ENCODE data around the gene HOXD8.

The HOXD8 gene

DNA sequence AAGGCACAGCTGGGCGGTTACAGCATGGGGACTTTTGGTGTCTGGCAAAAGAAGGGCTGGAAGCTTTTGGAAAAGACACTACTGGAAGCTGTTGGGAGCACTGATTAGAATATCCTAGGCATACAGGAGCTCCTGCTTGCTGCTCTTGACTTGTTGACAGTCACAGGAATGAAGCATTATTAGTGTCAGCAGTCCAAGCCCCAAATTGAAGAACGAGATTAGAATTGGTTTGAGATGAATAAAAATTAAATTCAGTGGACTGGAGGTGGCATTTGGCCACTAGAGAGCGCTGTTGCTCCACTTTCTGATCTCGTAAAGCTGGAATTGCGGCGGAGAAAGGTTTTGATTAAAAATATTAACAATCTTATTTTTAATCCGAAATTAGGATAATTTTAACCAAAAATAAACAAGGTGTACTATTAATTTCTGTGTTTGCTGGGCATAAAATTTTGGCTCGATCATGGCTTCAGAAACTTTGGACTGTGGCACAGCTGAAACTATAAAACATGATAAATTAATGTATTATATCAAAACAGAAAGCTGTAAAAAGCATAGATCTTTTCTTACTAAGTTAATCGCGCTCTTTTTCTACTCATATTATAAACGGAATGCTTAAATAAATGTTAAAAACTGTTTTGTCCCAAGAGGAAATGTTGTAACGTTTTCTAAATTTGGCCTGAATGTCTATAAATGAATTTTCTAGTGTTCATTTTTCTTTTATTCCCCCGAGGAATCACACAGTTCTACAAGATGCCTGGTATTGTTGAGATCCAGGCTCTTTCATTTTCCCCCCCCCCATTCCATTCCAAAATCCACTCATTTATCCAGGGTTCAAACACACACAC, 2.4 kb upstream of the HOXD8 start:
- in situ Hi-C loops (cut with HindIII; ENCODE audit: low sequenced_read_pairs): loop anchor here (25.0 kb wide), 1 partner anchor 510 kb away; no protein-coding TSS in a partner anchor

DNA sequence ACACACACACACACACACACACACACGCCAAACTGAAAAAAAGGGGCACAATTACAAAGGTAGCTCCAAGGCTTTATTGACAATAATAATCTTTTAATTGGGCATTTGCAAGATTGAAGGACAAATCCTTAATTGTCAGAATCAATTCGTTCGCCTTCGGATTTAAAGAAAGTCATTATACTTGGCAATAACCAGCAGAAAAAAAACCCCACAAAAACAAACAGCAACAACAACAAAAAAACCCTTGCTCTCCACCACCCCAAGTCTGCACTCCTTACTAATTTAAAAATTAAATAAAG, 1.8 kb upstream of the HOXD8 start:
- in situ Hi-C loops (cut with HindIII; ENCODE audit: low sequenced_read_pairs): loop anchor here (25.0 kb wide), 1 partner anchor 510 kb away; no protein-coding TSS in a partner anchor

DNA sequence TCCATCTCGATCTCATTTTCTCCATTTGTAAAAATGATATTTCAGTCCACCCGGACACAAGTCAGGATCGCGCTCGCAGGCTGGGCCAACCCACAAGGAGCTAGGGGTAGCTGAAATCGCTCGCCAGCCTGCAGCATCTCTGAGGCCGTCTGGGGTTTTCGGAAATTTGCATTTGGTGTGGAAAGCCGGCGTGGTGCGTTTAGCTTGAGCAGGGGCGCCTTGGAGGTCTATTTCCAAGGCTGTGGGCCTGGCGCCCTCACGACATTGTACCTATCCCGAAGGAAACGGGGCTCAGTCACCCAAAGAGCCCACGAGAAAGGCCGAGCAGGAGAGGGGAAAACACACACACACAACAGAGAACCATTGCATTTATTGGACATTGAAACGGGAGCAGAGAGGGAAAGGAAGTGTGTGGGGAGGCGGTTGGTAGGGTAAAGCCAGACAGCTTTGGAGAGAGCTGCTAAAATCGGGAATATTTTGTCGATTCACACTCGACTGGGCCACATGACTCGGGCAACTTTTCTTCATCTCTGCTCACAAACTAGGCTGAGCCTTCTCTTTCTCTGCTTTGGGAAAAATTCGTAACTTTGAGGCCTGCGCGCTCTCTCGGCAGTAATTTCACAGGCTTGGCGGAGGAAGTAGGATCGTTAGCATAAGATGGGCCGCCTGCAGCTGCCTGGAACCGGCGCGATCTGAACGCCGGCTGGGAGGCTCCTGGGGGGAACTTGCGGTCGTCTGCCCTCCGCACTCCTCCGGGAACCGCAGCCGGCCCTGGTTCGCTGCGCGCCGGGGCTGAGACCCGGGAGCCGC, 1.1 kb upstream of the HOXD8 start:
- in situ Hi-C loops (cut with HindIII; ENCODE audit: low sequenced_read_pairs): loop anchor here (25.0 kb wide), 1 partner anchor 509 kb away; no protein-coding TSS in a partner anchor

DNA sequence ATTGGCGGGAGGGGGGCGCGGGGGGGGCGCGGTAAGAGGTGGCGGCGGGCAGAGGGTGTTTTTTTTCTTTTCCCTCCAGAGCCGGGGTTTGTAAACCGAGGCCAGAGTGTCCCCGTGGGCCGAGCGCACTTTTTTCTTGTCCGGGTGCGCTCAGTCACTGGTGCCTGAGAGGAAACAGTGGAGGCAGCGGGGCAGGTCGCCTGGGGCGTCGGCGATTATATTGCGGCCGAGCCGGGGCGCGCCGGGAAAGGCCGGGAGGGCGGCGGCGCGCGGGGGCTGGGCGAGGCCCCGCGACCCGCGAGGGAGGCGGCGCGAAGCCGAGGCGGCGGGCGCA, 275 bp downstream of the HOXD8 start:
- in situ Hi-C loops (cut with HindIII; ENCODE audit: low sequenced_read_pairs): loop anchor here (25.0 kb wide), 1 partner anchor 508 kb away; no protein-coding TSS in a partner anchor

DNA sequence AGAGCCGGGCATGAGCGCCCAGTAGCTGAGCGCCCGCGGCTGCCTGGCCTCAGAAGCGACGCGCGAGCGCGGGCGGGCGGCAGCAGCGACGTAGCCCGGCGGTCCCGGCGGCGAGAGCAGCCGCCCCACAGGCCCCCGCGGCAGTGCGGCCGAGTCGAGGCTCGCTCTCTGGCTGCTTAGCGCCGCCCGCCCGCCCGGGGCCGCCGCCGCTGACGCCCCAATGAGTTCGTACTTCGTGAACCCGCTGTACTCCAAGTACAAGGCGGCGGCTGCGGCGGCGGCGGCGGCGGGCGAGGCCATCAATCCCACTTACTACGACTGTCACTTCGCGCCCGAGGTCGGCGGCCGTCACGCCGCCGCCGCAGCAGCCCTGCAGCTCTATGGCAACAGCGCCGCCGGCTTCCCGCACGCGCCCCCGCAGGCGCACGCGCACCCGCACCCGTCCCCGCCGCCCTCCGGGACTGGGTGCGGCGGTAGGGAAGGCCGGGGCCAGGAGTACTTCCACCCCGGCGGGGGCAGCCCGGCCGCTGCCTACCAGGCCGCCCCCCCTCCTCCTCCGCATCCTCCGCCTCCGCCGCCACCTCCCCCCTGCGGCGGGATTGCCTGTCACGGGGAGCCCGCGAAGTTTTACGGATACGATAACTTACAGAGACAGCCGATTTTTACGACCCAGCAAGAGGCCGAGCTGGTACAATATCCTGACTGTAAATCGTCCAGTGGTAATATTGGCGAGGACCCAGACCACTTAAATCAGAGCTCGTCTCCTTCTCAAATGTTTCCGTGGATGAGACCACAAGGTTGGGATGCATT, 847 bp downstream of the HOXD8 start:
- in situ Hi-C loops (cut with HindIII; ENCODE audit: low sequenced_read_pairs): loop anchor here (25.0 kb wide), 1 partner anchor 507 kb away; no protein-coding TSS in a partner anchor

DNA sequence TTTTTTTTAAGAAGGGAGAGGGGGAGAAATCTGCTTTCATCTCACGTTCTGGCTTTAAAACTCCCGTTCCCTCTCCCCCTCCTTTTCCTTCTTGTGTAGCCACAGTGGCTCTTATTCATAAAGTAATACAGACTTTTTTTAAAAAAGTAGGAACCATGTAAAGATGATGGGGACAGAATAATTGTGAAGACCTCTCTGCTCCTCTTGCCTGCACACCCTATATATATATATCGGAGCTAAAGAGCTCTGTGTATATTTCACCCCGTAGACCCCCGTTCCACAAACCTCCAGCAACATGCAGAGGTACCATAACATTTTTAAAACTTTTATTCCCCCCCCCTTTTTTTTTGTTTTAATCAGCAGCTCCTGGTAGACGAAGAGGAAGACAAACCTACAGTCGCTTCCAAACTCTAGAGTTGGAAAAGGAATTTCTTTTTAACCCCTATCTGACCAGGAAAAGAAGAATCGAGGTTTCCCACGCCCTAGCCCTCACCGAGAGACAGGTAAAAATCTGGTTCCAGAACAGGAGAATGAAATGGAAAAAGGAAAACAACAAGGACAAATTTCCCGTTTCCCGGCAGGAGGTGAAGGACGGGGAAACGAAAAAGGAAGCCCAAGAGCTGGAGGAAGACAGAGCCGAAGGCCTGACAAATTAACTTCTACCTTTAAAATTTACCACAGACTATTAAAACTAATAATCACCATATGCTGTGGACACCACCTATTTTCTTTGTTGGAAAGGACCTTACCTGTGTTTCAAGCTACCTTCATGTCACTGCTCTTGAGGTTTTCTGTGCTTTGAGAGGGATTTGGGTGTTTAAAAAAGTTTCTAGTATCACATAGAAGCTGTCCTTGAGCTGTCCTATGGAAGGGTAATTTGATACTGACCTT, 1.7 kb downstream of the HOXD8 start:
- in situ Hi-C loops (cut with HindIII; ENCODE audit: low sequenced_read_pairs): loop anchor here (25.0 kb wide), 1 partner anchor 506 kb away; no protein-coding TSS in a partner anchor

DNA sequence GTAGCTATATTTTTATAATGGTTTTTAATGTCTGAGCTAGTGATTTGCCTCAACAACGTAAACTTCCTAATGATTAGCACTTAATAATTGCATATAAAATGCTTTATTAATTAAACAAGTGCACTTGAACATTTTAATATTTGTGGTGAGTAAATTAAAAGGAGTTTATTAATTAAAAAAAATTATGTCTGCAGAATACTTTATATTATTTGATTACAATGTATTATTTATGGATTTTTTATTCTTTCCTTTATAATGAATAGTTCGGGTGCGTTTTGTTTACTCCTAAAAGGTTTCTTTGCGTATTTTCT, 2.3 kb downstream of the HOXD8 start:
- in situ Hi-C loops (cut with HindIII; ENCODE audit: low sequenced_read_pairs): loop anchor here (25.0 kb wide), 1 partner anchor 505 kb away; no protein-coding TSS in a partner anchor

DNA sequence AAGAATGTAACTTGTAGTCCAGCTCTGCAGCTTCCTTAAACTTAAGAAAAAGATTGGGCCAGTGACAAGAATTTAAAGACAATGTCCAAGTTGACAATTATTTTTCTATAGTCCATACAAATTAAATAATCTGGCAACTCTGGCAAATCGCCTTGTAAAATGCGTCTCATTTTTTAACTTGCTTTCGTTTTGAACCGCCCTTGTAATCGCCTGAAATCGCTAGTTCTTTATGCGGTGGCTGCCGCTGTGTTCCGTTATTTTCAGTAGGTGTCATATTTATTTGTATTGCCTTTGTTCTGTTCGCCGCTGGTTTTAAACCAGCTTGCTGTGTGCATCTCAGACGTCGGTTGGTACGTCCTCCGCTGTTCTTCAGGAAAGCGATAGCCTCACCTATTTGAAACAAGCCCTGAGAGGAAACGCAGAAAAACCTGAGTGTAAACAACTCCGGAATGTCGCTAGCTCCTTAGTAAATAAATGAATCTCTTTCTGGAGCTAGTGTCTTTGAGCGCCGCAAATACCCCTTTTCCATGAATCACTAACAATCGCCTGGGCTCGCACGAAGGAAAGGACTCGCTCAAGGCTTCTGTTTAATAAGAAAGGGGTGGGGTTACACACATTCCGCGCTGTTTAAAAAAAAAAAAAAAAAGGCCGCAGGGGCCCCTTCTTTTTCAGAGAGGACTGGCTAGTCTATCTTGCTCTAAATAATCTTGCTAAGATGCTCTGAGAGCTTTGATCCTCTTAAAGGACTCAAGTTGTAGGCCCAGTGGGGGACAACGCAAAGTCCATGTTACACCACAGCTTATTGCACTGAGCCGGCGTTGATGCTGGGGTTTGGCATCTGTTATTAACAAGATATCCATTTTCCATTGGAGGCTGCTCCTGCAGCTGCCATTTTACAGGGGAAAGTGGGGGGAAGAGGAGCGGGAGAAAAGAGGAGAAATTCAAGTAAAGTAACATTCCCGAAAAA, 3.0 kb downstream of the HOXD8 start:
- in situ Hi-C loops (cut with HindIII; ENCODE audit: low sequenced_read_pairs): loop anchor here (25.0 kb wide), 1 partner anchor 505 kb away; no protein-coding TSS in a partner anchor

DNA sequence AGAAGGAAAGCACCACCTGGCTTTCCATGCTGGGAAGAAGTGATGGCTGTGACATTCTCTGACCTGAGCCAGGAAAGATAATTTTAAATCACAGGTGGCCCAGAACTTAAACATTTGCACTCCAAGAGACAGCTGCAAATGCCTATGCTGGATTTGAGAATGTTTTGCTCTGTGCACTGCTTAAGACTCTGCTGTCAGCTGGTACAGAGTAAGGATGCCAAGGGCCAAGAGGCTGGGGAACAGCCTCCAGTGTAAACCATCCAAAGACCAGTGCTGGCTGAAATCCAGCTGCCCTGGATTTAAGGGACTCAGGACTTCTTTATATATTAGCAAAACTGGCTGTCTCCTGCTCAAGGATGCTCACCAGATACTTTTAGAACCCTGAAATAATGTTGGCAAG, 3.9 kb downstream of the HOXD8 start:
- in situ Hi-C loops (cut with HindIII; ENCODE audit: low sequenced_read_pairs): loop anchor here (25.0 kb wide), 1 partner anchor 504 kb away; no protein-coding TSS in a partner anchor

DNA sequence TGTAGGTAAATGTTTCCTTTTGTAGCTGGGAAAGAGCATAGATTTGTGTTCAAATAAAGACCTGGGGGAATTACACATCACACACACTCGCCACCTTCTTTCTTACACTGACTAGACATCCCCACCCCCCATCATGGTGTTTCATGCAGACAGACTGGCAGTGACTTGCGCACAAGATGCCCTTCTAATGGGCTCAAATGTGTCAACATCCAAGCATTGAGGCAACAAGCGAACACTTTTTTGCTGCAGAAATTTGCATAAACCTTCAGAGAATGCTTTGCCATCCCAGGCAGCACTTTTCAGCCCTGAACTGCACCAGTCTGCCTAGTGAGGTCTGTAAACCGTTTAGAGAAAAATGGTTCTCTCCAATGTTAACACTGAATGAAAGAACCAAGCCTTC, 4.5 kb downstream of the HOXD8 start:
- in situ Hi-C loops (cut with HindIII; ENCODE audit: low sequenced_read_pairs): loop anchor here (25.0 kb wide), 1 partner anchor 503 kb away; no protein-coding TSS in a partner anchor

DNA sequence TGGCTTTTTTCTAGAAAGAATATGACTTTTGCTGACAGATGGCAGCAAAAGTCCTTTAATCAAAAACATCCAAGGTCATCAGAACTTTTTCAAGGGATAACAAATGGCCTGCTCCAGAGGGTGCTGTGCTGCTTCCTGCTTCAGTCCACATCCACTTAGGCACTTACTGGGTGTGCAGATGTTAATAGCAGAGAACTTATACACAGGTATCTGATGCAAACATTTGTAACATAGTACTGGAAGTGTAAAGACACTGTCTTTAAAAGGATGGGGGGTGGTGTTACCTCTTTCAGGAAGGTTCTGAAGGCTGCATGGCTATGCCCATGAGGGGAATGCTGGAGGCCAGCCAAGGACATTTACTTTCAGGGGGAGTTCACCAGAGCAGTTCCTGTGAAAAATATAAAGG, 5.5 kb downstream of the HOXD8 start:
- in situ Hi-C loops (cut with HindIII; ENCODE audit: low sequenced_read_pairs): loop anchor here (25.0 kb wide), 1 partner anchor 502 kb away; no protein-coding TSS in a partner anchor

DNA sequence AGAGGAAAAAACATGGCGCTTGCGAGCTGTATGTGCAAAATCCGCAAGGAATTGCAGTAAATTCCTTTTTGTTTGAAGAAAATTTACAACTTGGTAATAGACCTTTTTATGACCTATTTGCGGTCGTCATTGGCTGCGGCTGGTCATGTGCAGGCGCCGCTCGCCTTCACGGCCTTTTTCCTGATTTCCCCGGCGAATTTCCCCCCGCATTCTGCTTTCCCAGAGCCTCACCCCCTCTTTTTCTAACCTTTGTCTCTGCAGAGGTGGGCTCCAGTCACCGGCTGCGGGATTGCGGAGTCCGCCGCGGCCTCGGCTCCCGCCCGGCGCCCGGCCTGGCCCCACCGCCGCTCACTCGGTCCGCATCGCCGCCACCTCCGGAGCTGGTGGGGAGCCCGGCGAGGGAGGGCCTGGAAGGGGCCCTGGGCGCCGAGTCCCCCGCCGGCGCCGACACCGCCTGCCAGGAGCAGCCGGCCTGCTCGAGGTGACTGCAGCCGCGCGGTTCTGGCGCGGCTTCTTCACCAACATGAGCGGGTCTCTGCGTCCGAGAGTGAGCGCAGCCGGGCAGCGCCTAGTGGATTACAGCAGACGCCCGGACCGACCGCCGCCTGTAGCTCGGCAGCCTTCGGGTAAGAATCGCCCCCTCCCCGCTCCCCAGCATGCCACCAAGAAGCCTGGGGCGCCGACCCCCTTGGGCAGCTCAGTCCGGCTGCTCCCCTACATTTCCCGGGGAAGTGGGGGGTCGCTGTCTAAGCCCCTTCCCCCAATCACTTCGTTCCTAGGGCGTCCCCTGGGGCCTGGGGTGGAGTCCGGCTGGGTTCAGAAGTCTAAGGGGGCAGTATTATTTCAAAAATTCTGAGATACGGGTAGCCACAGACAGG, 7.1 kb downstream of the HOXD8 start:
- in situ Hi-C loops (cut with HindIII; ENCODE audit: low sequenced_read_pairs): loop anchor here (25.0 kb wide), 1 partner anchor 501 kb away; no protein-coding TSS in a partner anchor

DNA sequence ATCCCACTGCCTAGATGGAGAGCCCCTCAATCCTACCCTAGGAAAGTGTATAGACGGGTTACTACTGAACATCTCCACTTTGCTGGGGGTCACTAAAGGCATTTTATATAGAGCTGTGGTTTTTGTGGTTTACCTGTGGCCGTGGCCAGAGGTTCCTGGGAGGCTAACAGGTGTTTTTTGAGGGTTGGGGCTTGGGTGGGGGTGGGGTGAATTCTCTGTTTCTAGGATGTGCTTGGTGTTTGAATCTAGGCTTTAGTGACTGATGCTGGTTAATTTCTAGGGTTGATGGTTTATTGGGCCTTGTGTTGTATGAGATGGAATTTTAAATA, 7.7 kb downstream of the HOXD8 start:
- in situ Hi-C loops (cut with HindIII; ENCODE audit: low sequenced_read_pairs): loop anchor here (25.0 kb wide), 1 partner anchor 500 kb away; no protein-coding TSS in a partner anchor

DNA sequence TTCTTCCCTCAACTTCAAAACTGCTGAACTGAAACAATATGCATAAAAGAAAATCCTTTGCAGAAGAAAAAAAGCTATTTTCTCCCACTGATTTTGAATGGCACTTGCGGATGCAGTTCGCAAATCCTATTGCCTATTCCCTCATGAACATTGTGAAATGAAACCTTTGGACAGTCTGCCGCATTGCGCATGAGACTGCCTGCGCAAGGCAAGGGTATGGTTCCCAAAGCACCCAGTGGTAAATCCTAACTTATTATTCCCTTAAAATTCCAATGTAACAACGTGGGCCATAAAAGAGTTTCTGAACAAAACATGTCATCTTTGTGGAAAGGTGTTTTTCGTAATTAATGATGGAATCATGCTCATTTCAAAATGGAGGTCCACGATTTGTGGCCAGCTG, 8.4 kb downstream of the HOXD8 start:
- in situ Hi-C loops (cut with HindIII; ENCODE audit: low sequenced_read_pairs): loop anchor here (25.0 kb wide), 1 partner anchor 499 kb away; no protein-coding TSS in a partner anchor

DNA sequence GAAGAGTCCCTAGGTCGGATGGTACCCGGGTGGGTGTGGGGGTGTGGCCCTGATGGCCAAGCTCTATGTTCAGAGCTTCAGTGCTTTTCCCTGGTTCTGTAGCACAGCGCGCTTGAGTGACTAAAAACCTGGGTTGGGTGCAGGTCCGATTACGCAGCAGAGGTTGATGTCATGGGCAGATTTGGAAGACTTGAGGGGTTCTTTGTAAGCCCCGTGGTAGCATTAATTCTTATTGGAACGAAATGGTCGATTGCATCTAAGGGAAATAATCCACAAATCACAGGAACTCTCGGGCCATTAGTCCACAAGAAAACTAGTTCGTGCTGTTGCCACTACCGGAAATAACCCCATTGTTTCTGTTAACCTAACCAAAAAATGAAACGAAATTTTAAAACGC, 9.0 kb downstream of the HOXD8 start:
- in situ Hi-C loops (cut with HindIII; ENCODE audit: low sequenced_read_pairs): loop anchor here (25.0 kb wide), 1 partner anchor 499 kb away; no protein-coding TSS in a partner anchor

DNA sequence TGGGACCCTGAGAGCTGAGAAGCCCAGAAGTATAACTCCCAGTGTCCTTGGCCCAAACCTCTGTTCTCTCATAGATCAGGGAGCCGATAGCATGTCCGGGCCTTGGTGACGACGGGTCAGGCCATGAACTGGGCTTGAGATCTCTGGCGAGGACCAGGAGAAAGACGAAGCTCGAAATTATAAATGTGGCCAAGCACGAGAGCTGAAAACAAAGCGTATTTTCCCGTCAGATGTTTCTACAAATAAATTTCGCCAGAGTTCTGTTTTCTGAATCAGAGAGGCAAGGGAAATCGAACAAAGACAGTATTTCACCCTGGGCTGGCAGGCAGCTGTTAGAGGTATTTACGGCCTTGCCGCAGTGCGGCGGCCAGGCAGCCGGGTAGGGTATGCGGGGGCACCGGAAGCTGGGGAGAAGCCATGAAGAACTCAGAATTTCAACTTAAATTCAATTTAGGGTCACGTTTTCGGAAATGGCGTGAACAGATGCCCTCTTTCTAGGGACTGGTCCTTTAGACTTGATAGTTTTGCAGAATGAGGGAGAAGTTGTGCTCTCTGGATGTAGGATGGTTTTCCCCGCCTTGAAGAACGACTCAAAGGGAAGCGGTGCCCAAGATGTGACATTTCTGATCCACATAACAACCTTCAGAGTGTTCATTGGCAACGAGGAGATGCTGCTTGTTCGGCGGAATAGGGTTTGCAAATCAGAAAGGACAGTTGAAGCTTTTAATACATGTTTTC, 9.6 kb downstream of the HOXD8 start:
- in situ Hi-C loops (cut with HindIII; ENCODE audit: low sequenced_read_pairs): loop anchor here (25.0 kb wide), 1 partner anchor 498 kb away; no protein-coding TSS in a partner anchor

Measured in DLD1 (cell line).